NCI-H2107 treated with DMSO at 0.1 percent for 48 hours (cell line): ENCODE results near the gene AGBL4.

Experiments used
- DNase-seq: peaks from one replicate; lab custom pipeline; 2025; ENCODE audit not compliant: unreplicated experiment; lab: John Stamatoyannopoulos, UW

The AGBL4 gene

DNA sequence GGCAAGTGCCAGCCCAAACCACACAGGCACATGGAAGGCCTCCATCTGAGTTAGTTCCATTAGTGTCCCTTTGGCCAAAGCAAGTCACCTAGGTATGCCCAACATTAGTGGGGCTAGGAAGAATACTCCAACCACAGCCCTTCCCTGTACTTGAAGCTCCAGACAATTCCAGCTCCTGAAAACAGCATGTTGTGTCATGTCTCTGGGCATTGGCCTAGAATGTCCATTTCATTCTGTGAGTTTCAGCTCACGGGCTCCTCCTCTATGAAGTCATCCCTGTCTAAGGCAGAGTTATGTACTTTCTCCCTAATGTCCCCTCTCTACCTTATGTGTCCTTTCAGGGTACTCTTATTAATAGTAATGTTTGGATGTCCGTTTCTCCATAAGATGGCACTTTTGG is 1455.3 kb downstream of the AGBL4 start:
- DNase-seq, result no peak

DNA sequence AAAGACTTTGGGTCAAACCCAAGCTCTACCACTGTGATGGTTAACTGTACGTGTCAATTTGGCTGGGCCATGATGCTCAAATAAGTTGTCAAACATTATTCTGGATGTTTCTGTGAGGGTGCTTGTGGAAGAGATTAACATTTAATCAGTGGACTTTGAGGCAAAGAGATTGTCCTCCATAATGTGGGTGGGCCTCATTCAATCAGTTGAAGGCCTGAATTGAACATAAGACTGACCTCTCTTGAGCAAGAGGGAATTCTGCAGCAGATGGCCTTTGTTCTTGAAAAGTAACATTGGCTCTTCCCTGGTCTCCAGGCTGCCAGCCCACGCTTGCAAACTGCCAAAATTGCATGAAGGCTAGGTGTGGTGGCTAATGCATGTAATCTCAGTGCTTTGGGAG is 1457.3 kb downstream of the AGBL4 start:
- no peak for DNase-seq

GRCh38 chr1:48563021-48563420 is 1460.7 kb downstream of the AGBL4 start:
- no peak for DNase-seq

DNA sequence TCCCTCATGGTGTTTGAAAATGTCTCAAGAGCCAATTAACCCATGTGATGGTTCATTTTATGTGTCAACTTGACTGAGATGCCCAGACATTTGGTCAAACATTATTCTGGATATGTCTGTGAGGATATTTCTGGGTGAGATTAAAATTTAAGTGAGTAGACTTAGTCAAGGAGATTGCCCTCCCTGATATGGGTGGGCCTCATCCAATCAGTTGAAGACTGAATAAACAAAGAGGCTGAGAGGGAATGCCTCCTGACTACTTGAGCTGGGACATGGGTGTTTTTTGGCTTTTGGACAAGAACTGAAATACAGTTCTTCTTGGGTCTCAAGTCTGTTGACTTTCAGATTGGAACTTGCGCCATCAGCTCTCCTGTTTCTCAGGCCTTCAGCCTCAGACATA is 1462.3 kb downstream of the AGBL4 start:
- no peak for DNase-seq

GRCh38 chr1:48560577-48560976 is 1463.2 kb downstream of the AGBL4 start:
- DNase-seq, result no peak

- DNase-seq, result no peak
These were observed 1463.6 kb downstream of the AGBL4 start for GRCh38 chr1:48560116-48560515.

DNA sequence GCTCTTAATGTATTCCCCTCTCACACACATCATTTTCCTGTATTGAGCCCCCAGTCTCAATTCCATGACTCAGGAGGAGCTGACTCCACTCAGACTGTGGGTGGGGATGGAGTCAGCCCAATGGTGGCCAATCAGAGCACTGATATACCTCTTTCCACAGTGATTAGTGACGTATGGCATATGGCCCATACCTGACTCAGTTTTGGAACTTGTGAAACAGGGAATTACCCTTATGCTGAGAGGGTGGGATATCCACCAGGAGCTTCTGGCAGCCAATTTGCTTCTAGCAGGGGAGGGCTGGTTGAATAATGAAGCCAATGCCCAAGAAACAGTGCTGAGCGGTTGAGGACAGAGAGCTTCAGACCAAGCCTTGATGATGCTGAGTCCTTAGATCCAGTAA is 1465.4 kb downstream of the AGBL4 start:
- DNase-seq, result no peak

DNA sequence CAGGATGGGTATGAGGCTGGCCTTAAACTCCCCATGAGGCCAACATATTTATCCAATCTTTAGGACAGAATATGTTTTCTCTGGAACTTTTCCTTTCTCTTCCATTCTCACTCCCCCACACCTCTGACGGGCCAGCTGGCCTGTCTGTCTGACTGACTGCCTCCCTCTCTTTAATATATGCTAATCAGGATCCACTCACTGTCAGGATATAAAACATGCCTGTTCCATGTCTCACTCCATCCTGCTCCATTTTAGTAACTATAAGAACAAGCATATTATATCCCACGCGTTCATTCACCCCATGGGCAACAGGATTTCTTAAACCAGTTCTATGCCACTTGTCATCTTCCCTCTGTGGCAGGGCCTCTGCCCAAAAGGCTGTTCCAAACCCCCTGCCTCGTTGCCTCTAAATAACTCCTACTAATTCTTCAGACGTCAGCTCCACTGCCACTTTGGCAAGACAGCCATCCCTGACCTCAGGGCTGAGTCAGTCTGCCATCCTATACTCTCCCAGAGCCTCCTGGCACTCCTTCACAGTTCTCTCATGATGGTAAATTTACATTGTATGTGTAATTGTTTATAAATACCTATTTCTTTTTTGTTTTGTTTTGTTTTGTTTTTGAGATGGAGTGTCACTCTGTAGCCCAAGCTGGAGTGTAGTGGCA is 1467.4 kb downstream of the AGBL4 start:
- DNase-seq, result no peak

DNA sequence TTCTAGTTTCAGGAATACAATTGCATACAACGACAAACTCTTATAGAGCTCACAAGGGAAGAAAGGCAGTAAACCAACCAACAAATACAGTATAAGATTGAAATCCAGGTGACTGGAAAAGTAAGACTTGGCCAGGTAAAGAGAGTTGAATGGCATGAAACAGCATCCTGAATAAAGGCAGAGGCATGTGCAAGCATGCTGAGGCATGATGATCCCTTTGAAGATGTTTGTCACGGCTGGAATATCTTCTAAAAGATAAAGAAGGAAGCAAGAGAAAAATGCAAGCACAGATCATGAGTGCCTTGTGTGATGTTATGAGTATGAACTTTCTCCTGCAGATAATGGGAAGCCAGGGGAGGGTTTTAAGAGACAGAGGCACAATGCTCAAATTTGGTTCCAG is 1468.5 kb downstream of the AGBL4 start:
- DNase-seq, result no peak

- peak; percentile 31 for DNase-seq
These were observed 1470.7 kb downstream of the AGBL4 start for GRCh38 chr1:48552903-48553606.

DNA sequence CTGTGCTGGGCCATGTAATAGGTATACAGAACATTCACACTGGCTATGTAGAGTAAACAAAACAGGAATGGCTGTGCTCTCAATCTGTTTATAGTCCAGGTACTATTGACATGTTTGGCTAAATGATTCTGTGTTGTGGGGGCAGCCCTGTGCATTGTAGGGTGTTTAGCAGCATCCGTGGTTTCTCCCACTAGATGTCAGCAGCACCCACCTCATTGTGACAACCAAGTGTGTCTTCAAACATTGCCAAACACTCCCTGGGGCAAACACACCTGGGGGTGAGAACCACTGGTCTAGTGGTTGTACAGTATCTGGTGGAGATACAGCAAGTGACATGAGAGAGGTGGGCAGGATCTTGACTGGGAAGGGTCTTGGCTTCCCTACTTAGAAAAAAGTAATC is 1471.3 kb downstream of the AGBL4 start:
- DNase-seq, result peak; percentile 41

DNA sequence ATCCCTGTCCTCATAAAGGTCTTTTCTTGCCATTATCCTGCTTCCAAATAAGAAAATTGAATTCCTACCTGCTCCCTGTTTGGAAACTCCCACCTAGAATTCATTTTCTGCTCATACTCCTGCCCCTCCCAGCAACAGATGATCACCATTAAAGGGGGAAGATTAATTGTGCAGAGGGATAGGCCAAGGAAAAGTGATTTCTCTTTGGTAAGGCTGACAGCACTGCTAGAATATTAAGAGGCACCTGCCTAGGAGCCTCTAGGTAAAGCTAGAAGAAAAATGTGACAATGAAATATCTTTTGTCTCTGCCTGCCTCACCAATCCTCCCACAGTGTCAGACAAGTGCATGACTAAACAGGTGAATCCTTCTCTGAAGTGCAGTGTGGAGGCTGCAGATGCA is 1474.8 kb downstream of the AGBL4 start:
- no peak for DNase-seq

DNA sequence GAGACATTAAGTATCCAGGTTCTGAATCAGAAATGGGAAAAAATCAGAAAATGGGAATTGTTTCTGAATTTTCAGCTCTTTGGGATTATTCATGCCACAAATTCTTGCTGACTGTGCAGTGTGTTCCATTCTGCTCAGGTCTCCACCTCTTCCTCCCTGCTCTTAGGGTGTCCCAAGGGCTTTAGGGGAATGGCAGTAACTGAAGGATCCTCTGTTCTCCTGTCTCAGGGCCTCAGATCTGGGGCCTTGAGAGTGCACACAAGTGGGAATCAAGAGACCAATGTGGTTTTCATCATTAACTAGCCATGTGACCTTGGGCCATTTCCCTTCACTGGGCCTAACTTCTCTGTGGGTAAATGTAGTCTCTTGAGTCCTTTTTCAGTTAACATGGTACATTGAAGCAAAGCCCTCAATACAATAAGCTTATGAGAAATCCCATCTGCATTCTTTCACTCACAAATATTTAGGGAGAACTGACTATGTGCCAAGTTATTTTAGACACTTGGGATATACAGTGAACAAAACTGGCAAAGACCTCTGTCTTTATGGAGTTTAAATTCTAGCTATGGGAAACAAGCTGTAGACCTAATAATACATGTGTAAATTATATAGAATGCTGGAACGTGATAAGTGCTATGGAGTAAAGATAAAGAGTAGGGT is 1476.1 kb downstream of the AGBL4 start:
- no peak for DNase-seq

- no peak for DNase-seq
These were observed 1479.9 kb downstream of the AGBL4 start for GRCh38 chr1:48543854-48544253.

DNA sequence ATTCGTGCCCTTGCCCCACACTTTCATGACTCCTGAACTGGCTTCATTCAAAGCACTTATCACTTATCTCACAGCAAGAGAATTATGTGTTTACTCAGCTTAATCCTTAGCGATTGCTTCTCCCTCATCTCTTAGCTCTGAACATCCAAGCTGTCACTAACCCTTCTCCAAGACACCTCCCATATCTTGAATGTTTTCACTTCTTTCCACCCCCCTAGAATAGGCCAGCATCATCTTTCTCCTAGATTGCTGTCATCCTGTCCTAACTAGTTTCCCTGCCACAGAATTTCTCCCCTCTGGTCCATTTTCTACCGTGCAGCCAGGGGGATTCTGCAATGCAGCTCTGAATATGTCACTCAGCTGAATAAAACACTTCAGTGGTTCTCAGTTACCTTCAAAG is 1483.2 kb downstream of the AGBL4 start:
- DNase-seq, result no peak

GRCh38 chr1:48536477-48536876 is 1487.3 kb downstream of the AGBL4 start:
- DNase-seq, result no peak

DNA sequence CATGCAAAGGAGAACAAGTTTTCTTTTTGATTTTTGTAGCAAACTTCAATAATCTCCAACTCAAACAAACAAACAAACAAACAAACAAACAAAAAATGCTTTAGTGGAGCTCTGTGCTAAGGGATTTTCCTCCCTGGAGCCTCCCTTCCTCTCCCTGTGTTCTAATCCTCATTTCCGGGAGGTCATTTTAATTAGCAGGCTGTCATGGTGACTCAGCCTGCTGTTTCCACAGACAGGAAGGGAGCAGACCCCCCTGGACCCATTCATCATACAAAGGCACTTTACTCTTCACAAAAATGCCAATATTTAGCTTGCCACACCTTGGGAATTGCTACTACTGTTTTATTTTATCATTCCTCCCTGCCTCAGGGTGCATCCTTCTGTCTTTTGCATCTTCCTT is 1490.8 kb downstream of the AGBL4 start:
- no peak for DNase-seq

DNA sequence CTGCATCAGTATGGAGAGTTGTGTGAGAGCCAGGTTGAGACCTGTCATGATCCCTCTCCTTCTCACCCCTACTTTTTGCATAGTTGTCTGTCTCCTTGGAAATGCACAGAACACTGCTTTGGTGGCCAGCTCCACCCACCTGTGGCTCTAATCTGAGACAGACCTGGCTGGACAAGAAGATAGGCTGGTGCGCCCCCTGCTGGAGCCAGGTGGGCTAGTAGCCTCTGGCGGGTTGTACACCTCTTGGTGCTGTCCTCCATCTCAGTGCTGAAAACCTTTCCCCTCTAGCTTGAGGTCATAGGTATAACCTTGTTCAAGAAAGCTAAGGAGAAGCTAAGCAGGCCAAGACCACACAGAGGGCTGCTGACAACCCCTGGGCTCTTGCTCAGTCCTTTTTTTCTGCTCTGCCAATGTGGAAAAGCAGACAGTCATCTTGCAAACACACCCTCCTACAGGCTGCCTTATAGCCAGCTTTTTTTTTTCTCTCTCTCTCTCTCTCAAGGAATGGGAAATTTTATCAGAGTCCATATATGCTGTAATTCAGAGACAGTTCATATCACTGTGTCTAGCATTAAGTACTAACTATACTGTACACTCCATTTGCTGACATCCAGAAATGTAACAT is 1492.9 kb downstream of the AGBL4 start:
- peak; percentile 81 for DNase-seq

GRCh38 chr1:48527051-48527450 is 1496.7 kb downstream of the AGBL4 start:
- no peak for DNase-seq

DNA sequence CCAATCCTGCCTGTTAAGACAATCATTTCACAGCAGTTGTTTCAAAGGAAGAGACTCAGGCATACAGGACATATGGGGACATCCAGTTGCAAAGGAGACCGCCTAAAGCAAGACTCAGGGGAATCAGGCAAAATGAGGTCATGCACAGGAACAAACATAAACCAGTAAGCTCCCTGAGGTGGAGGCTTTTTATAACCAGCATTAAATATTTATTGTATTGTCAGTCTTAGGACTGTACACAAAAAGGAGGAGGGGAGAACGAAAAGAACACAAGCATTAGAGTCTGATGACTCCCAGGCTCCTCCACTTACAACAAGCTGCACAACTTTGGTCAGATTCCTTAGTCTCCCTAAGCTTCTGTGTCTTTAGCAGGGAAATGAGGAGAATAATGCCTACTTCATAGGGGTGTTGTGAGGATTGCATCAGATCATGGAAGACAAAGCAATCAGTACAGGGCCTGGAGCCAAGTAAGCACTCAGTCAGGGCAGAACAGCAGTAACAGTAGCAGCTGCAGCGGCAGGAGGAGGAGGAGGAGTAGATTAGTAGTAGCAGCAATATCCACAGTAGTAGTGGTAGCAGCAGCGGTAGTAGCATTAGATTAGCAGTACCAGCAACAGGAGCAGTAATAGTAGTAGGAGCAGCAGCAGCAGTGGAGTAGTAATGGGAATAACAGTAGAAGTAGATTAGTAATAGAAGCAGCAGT is 1497.6 kb downstream of the AGBL4 start:
- peak; percentile 99 for DNase-seq

DNA sequence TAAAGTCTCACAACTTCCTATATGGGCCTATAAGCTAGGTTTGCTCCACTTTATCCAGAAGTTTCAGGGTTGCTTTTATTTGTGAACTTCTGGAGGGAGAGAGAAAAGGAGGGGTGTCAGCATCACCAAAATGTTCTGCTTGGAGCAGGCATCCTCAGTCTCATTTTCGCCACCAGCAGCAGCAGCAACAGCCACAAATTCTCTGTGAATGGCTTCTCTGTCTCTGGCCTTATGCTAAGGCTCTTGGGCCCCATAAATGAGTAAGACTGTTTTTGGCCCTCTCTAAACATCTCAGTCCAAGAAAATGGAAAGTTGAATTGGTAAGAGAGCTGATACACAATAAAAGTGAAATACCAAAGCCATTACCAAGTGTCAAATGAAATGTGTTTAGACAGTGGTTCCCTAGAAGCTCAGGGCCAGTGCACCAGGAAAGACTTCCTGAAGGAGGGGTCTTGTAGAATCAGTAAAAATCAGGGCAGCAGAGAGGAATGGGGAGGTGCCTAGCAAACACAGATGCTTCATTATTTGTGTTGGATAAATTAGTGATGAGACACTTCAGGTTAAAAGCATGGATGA is 1498.8 kb downstream of the AGBL4 start:
- DNase-seq, result no peak
